NK-92 treated with Interleukin-12 subunit alpha and Interleukin-12 subunit beta, amount 100 ng/mL, for 24 hours (cell line): Measurements from ENCODE around the gene NBPF15.
"Not testable (repeated sequence)": the region's sequence is repeated elsewhere in the genome, so short reads cannot be mapped to it uniquely, and the experiment has no call there.

Experiments
- DNase-seq: peaks from one replicate; lab custom pipeline; 2025; lab: John Stamatoyannopoulos, UW

NBPF15 gene

GRCh38 chr1:144461136-144461759, at the start of gene NBPF15:
TSS of gene NBPF15 (minus strand) at chr1:144461669. CDS start at chr1:144440003, 21,666 bp downstream.
- DNase-seq: not testable (repeated sequence)

- not testable (repeated sequence) for DNase-seq
These were observed 35.0 kb upstream of the NBPF15 start for GRCh38 chr1:144496429-144496828.

GRCh38 chr1:144494130-144494529, 32.7 kb upstream of the NBPF15 start:
- not testable (repeated sequence) for DNase-seq

GRCh38 chr1:144490394-144490793, 28.9 kb upstream of the NBPF15 start:
- not testable (repeated sequence) for DNase-seq

- not testable (repeated sequence) for DNase-seq
These were observed 25.5 kb upstream of the NBPF15 start for GRCh38 chr1:144487002-144487401.

GRCh38 chr1:144485048-144485993, 23.9 kb upstream of the NBPF15 start:
- DNase-seq: not testable (repeated sequence)

- not testable (repeated sequence) for DNase-seq
These were observed 12.4 kb upstream of the NBPF15 start for GRCh38 chr1:144473897-144474296.

- DNase-seq: not testable (repeated sequence)
These were observed 10.0 kb upstream of the NBPF15 start for GRCh38 chr1:144471434-144471833.

- not testable (repeated sequence) for DNase-seq
These were observed 309 bp upstream of the NBPF15 start for GRCh38 chr1:144461778-144462177.

- DNase-seq: not testable (repeated sequence)
These were observed 783 bp downstream of the NBPF15 start for GRCh38 chr1:144460686-144461085.

- DNase-seq: not testable (repeated sequence)
These were observed 19.1 kb downstream of the NBPF15 start for GRCh38 chr1:144442402-144442801.

GRCh38 chr1:144439737-144440136, 21.7 kb downstream of the NBPF15 start:
- not testable (repeated sequence) for DNase-seq

- not testable (repeated sequence) for DNase-seq
These were observed 42.4 kb downstream of the NBPF15 start for GRCh38 chr1:144418891-144419694.

GRCh38 chr1:144413404-144414118, 47.9 kb downstream of the NBPF15 start:
- DNase-seq: not testable (repeated sequence)

GRCh38 chr1:144412491-144413403, 48.7 kb downstream of the NBPF15 start:
- DNase-seq: peak; percentile 85

GRCh38 chr1:144412068-144412471, 49.4 kb downstream of the NBPF15 start:
- DNase-seq: peak; percentile 77

GRCh38 chr1:144402807-144403206, 58.7 kb downstream of the NBPF15 start:
- DNase-seq: not testable (repeated sequence)

GRCh38 chr1:144371651-144372050, 89.8 kb downstream of the NBPF15 start:
- not testable (repeated sequence) for DNase-seq
